ENCODE data around the gene ARSI. TPM values are rescaled to one million over a fixed set of nuclear protein-coding genes. Genes with fewer than 3 reads are reported as not detected.

The ARSI gene
- total RNA-seq, 2 donors from 2014 or later, result 0.30 to 0.83 TPM

DNA sequence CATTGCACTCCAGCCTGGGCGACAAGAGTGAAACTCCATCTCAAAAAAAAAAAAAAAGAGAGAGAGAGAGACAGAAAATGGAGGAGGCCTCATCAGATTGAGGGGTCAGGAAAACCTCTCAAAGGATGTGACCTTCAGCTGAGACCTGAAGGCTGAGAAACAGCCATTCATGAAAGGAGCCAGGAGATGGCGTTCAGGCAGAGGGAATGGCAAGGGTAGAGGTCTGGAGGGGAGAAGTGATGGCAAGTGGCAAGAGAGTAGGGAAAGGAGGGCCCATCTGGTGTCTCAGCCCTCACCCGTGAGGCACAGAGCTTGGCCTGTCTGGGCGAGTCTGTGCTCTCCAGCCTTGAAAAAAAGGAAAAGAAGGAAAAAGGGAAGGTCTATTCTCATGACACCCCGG is 30.2 kb downstream of the ARSI start:
- no peak for DNase-seq (ENCODE audit: low spot score)
- TF ChIP-seq, protein P1, sequence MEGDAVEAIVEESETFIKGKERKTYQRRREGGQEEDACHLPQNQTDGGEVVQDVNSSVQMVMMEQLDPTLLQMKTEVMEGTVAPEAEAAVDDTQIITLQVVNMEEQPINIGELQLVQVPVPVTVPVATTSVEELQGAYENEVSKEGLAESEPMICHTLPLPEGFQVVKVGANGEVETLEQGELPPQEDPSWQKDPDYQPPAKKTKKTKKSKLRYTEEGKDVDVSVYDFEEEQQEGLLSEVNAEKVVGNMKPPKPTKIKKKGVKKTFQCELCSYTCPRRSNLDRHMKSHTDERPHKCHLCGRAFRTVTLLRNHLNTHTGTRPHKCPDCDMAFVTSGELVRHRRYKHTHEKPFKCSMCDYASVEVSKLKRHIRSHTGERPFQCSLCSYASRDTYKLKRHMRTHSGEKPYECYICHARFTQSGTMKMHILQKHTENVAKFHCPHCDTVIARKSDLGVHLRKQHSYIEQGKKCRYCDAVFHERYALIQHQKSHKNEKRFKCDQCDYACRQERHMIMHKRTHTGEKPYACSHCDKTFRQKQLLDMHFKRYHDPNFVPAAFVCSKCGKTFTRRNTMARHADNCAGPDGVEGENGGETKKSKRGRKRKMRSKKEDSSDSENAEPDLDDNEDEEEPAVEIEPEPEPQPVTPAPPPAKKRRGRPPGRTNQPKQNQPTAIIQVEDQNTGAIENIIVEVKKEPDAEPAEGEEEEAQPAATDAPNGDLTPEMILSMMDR (IDR thresholded peaks at IDR 0.05), result no peak
- H3K4me3 ChIP-seq, result no peak overlapping the region
- no peaks in the 10 kb centered on the region for H3K36me3 ChIP-seq
- no peak overlapping the region for H3K27ac ChIP-seq
- H3K27me3 ChIP-seq, result no peaks in the 10 kb centered on the region
- H3K9me3 ChIP-seq, result no peaks in the 10 kb centered on the region
- H3K4me1 ChIP-seq, result no peaks in the 10 kb centered on the region

DNA sequence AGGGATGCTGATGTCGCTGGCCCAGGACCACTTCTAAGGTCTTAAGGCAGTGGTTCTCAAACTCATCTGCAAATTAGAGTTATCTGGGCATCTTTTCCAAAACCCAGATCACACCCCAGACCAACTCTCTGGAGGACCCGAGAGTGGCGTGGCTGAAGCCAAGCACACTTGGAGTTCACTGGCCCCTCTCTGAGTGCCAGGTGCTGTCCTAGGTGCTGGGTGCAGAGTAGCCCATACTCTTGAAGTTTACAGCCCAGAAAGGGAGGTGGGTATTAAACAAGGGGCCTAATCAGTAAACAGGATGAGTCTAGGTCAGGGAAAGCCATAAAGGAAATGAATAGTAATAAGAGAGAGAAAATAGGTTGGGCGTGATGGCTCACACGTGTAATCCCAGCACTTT is 30.8 kb downstream of the ARSI start:
- Histone ChIP-seq H3K27ac (no peak overlapping the region), H3K36me3 (no peaks in the 10 kb centered on the region), H3K4me1 (no peaks in the 10 kb centered on the region), H3K27me3 (no peaks in the 10 kb centered on the region), H3K4me3 (no peak overlapping the region), H3K9me3 (no peaks in the 10 kb centered on the region)
- TF ChIP-seq, protein P1 (IDR thresholded peaks at IDR 0.05), result no peak
- DNase-seq (ENCODE audit: low spot score), result no peak

DNA sequence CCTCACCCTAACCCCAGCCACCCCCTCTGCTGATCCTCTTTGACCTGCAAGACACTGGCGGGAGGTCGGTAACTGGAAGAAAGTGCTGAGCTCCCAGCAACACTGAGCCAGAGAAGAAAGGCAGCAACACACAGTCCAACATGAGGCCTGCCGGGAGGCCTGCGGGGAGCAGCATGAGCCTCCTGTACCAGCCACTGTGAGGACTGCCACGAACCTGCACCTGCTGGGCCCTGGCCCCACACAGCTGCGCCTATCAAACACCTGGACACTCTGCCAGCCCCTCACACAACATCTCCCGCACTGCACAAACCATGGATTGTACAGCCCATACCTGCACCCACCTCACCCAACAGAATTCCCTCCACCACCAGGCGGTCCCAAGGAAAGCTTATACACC is 31.4 kb downstream of the ARSI start:
- no peak overlapping the region for H3K4me3 ChIP-seq
- no peaks in the 10 kb centered on the region for H3K36me3 ChIP-seq
- TF ChIP-seq, protein P1 (IDR thresholded peaks at IDR 0.05), result no peak
- no peak for DNase-seq (ENCODE audit: low spot score)
- H3K27me3 ChIP-seq, result no peaks in the 10 kb centered on the region
- H3K4me1 ChIP-seq, result no peaks in the 10 kb centered on the region
- H3K27ac ChIP-seq, result no peak overlapping the region
- H3K9me3 ChIP-seq, result no peaks in the 10 kb centered on the region

DNA sequence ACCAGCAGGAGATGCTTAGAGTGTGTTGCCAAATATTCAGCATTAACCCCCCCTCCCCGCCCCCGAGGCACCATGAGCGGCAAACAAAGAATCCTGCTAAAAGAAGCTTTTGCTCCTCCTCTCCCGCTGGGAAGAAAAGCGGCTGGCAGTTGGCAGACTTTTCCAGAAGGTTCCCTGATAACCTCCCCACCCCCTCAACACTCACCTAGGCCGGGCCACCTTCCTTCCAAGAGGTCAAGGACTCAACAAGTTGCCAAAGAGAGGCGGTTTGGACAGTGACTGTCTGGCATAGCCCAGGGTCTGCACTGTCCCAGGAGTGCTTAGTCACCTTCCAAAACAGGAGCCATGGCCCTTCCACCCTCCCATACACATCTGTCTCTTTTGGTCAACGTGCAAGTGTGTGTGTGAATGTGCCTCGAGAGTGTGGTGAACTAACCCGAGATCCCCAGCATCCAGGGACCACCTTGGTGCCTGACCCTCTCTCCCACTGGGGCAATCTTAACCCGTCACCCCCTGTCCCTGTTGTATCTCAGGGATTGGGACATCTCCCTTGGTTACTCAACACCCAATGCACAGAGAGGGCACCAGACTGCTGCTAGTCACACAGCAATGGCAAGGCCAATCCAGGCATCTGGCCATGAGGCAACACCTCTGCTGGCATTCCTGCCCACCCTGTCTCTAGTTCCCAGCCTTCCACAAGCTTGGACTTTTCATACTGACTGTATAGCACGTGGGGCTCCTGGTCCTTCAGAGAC is 32.0 kb downstream of the ARSI start:
- Histone ChIP-seq H3K27ac (no peak overlapping the region), H3K4me1 (no peaks in the 10 kb centered on the region), H3K27me3 (no peaks in the 10 kb centered on the region), H3K9me3 (no peaks in the 10 kb centered on the region), H3K36me3 (no peaks in the 10 kb centered on the region), H3K4me3 (no peak overlapping the region)
- no peak for DNase-seq (ENCODE audit: low spot score)
- TF ChIP-seq, protein P1 (IDR thresholded peaks at IDR 0.05), result no peak

DNA sequence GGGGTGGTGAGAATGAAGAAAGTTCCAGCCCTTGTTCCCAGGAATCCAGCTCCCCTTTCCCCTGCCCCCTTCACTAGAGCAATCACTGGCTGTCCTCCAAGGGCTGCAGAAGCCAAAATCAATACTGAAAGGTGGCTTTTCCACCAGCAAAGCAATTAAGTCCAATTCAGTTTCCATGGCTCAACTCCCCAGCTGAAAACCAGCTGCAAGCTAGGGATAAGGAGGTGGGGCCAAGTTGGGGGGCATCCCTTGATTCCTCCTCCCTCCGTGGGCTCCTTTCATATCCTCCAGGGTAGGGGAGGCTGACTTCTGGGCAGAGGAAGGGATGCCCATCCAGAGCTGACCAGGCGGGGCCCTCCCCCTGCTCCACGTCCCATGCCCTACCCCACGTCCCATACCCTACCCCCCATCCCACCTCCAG is 35.8 kb downstream of the ARSI start:
- no peak for DNase-seq (ENCODE audit: low spot score)
- Histone ChIP-seq H3K4me3 (no peak overlapping the region), H3K36me3 (no peaks in the 10 kb centered on the region), H3K4me1 (peaks cover 0 to 12% of the 10 kb centered on the region in 2 donors), H3K27ac (no peak overlapping the region), H3K9me3 (no peaks in the 10 kb centered on the region), H3K27me3 (no peaks in the 10 kb centered on the region)
- TF ChIP-seq, protein P1 (IDR thresholded peaks at IDR 0.05), result no peak

Measured in right atrium auricular region (tissue), 2 donors.